Gastrocnemius medialis (tissue), 4 donors: ENCODE results near the gene FMN2.

Experiments
- CTCF ChIP-seq, 5 experiments: fragments of 450-650 bp in 3 of 5; fragments of 200-600 bp in 2 of 5; sonication (generic) in 2 of 5; IDR thresholded peaks in 4 of 5; conservative IDR thresholded peaks in 1 of 5; 1 replicate in 4 of 5; 2 replicates in 1 of 5; pipeline ENCODE4 v1.5.1; 2016 to 2019; ENCODE audit warnings: antibody characterized with exemption in 5 of 5, mild to moderate bottlenecking in 3 of 5, moderate library complexity in 3 of 5
- POLR2A ChIP-seq, 2 donors: fragments of 450-650 bp; IDR thresholded peaks; one replicate each; pipeline ENCODE4 v1.6.1; 2017; ENCODE audit warnings: antibody characterized with exemption in 2 of 2, mild to moderate bottlenecking in 2 of 2, moderate library complexity in 2 of 2

GRCh38 chr1:240109130-240109529, 17.4 kb downstream of the FMN2 start:
- TF ChIP-seq CTCF (IDR thresholded peaks at IDR 0.05 in 4 of 5, conservative IDR thresholded peaks at IDR 0.05 in 1 of 5) (no peak), POLR2A (IDR thresholded peaks at IDR 0.05) (no peak)
